ENCODE data around the gene LRRC41.

The LRRC41 gene

DNA sequence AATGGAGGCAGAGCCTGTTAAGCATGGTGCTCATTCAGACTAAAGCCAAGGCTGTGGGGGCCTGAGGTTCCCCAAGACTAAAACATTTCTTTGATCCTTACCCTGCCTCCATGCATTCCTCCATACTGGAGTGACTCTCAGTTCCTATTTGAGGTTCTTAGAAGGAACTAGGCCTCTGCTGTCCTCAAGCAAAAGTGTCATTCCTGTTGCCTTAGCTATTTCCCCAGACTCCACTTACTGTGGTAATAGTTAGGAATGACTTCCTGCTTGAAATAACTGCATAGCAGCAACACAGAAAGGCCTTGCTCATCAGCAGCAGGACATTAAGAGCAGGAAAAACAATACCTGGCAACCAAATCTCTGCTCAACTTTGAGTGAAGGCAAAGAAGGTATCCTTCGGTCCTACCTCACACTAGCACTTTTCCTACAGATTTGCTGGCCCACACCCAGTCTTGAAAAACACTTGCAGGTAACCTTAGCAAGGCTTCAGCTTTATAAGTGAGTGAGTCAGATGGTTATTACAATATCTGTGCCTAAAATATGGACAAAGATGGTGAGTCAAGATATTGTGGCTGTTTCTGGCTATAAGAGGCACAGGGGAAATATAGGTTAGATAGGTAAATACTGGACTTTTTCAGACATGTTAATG lies 14.8 kb downstream of the LRRC41 start:
- ATAC-seq (ENCODE audit: insufficient read depth, low read depth) (no peak), DNase-seq (no peak)
- Histone ChIP-seq H2AFZ (ENCODE audit: low read depth, low read length) (no peak overlapping the region), H3K4me2 (ENCODE audit: insufficient read depth, low read length) (no peak overlapping the region), H3K36me3 (ENCODE audit: insufficient read depth, low read length) (peaks cover 54% of the 10 kb centered on the region), H3K79me2 (ENCODE audit: insufficient read depth, low read length) (peaks cover 5% of the 10 kb centered on the region), H3K27me3 (ENCODE audit: insufficient read depth, low read length, poor library complexity) (no peaks in the 10 kb centered on the region), H3K4me1 (ENCODE audit: insufficient read depth, low read length) (peaks cover 32% of the 10 kb centered on the region), H3K9ac (ENCODE audit: low read depth, low read length) (no peak overlapping the region; the same call in 1 of the 2 replicates), H3K27ac (ENCODE audit: low read length) (0 out of 2 replicates have a peak overlapping the region, but pooled peaks have one; percentile 28), H4K20me1 (ENCODE audit: insufficient read depth, low read length) (peaks cover 15% of the 10 kb centered on the region), H3K4me3 (ENCODE audit: low read depth in 1 of 2, low read length in 2 of 2) (no peak overlapping the region), H3K9me3 (ENCODE audit: insufficient read depth, low read length, severe bottlenecking) (no peaks in the 10 kb centered on the region)
- no peak for TF ChIP-seq EZH2 (IDR thresholded peaks at IDR 0.05; ENCODE audit: borderline replicate concordance, low read depth, low read length, severe bottlenecking)
- TF ChIP-seq, protein P1, sequence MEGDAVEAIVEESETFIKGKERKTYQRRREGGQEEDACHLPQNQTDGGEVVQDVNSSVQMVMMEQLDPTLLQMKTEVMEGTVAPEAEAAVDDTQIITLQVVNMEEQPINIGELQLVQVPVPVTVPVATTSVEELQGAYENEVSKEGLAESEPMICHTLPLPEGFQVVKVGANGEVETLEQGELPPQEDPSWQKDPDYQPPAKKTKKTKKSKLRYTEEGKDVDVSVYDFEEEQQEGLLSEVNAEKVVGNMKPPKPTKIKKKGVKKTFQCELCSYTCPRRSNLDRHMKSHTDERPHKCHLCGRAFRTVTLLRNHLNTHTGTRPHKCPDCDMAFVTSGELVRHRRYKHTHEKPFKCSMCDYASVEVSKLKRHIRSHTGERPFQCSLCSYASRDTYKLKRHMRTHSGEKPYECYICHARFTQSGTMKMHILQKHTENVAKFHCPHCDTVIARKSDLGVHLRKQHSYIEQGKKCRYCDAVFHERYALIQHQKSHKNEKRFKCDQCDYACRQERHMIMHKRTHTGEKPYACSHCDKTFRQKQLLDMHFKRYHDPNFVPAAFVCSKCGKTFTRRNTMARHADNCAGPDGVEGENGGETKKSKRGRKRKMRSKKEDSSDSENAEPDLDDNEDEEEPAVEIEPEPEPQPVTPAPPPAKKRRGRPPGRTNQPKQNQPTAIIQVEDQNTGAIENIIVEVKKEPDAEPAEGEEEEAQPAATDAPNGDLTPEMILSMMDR (IDR thresholded peaks at IDR 0.05; ENCODE audit: borderline replicate concordance, extremely low read depth, low read length, poor library complexity, severe bottlenecking): no peak

GRCh38 chr1:46285730-46286477 lies 17.5 kb downstream of the LRRC41 start:
- Histone ChIP-seq H3K27ac (ENCODE audit: low read length) (peak overlapping the region; percentile 84), H3K9ac (ENCODE audit: low read depth, low read length) (peak overlapping the region; percentile 48), H3K4me1 (ENCODE audit: insufficient read depth, low read length) (peaks cover 32% of the 10 kb centered on the region), H3K9me3 (ENCODE audit: insufficient read depth, low read length, severe bottlenecking) (no peaks in the 10 kb centered on the region), H3K36me3 (ENCODE audit: insufficient read depth, low read length) (peaks cover 69% of the 10 kb centered on the region), H3K27me3 (ENCODE audit: insufficient read depth, low read length, poor library complexity) (no peaks in the 10 kb centered on the region), H3K4me3 (ENCODE audit: low read depth in 1 of 2, low read length in 2 of 2) (peak overlapping the region in 1 of 2 experiments; percentile 2; a peak in 1 of 4 replicates), H2AFZ (ENCODE audit: low read depth, low read length) (no peak overlapping the region), H3K79me2 (ENCODE audit: insufficient read depth, low read length) (peaks cover 5% of the 10 kb centered on the region), H4K20me1 (ENCODE audit: insufficient read depth, low read length) (peaks cover 15% of the 10 kb centered on the region), H3K4me2 (ENCODE audit: insufficient read depth, low read length) (peak overlapping the region; percentile 46)
- peak; percentile 95 for DNase-seq
- ATAC-seq (ENCODE audit: insufficient read depth, low read depth): peak; percentile 91
- TF ChIP-seq, protein P1 (IDR thresholded peaks at IDR 0.05; ENCODE audit: borderline replicate concordance, extremely low read depth, low read length, poor library complexity, severe bottlenecking): peak; percentile 64
- no peak for TF ChIP-seq EZH2 (IDR thresholded peaks at IDR 0.05; ENCODE audit: borderline replicate concordance, low read depth, low read length, severe bottlenecking)

DNA sequence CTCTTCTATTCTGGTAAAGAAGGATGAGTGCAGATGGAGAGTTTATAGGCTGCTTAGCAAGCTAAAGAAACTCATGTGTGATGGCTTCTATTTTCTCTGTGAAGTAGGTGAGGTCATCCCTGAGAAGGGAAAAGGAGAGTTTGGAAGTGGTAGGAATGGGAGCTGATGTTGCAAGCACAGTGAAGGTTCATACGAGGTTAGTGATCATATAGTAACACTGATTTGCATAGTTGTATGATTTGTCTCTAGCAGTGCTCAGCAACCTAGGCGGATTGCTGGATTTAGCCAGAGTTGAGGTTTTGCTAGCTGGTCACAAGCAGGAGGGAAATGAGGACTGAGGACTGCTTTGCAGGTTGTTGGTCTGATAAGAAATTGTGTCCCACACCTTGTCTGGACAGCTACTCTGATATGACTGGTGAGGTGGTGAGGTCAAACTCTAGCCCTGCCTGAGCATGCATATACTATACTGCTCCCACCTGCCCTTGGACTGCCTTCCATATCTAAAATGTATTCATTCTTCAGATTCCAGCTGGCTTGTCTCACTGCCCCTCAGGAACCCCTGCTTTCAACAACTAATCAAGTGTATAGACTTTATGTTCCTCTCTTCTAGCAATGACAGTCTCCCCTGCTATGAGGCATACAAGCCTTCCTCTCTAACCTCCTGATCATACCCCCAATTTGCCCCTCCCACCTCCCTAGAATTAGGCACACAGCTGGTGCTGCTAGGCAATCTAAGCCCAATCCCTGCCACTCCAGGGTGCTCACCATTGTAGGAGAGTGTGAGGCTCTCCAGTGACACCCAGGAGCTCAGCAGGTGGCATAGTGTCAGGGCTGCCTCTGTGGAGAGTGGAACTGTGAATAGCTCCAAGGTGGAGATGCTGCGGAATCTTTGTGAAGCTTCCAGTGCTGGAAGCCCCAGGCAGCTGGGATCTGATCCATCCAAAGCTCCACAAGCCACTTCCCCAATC lies 18.5 kb downstream of the LRRC41 start:
- Histone ChIP-seq H3K9ac (ENCODE audit: low read depth, low read length) (peak overlapping the region; percentile 48), H3K4me2 (ENCODE audit: insufficient read depth, low read length) (peak overlapping the region; percentile 46; the same call in 1 of the 2 replicates), H2AFZ (ENCODE audit: low read depth, low read length) (no peak overlapping the region), H3K27ac (ENCODE audit: low read length) (peak overlapping the region; percentile 84), H3K79me2 (ENCODE audit: insufficient read depth, low read length) (peaks cover 5% of the 10 kb centered on the region), H3K27me3 (ENCODE audit: insufficient read depth, low read length, poor library complexity) (no peaks in the 10 kb centered on the region), H3K9me3 (ENCODE audit: insufficient read depth, low read length, severe bottlenecking) (no peaks in the 10 kb centered on the region), H3K4me1 (ENCODE audit: insufficient read depth, low read length) (peaks cover 32% of the 10 kb centered on the region), H4K20me1 (ENCODE audit: insufficient read depth, low read length) (peaks cover 15% of the 10 kb centered on the region), H3K36me3 (ENCODE audit: insufficient read depth, low read length) (peaks cover 76% of the 10 kb centered on the region), H3K4me3 (ENCODE audit: low read depth in 1 of 2, low read length in 2 of 2) (no peak overlapping the region)
- TF ChIP-seq, protein P1 (IDR thresholded peaks at IDR 0.05; ENCODE audit: borderline replicate concordance, extremely low read depth, low read length, poor library complexity, severe bottlenecking): no peak
- TF ChIP-seq EZH2 (IDR thresholded peaks at IDR 0.05; ENCODE audit: borderline replicate concordance, low read depth, low read length, severe bottlenecking): no peak
- ATAC-seq (ENCODE audit: insufficient read depth, low read depth): 0 out of 3 replicates have a peak, but pooled peaks have one; percentile 1
- DNase-seq: peak; percentile 44
